Mesenchymal stem cell (in vitro differentiated cells and primary cell): ENCODE results near the gene ABTB2.

Experiments
- DNase-seq: peaks from one replicate; pipeline ENCODE4 v3.0.0-alpha.2; 2013
- H2AFZ ChIP-seq: one replicate; pipeline ENCODE4 v1.6.1; 2013; ENCODE audit warnings: low read depth, mild to moderate bottlenecking, control low read depth, inconsistent platforms, low read length, moderate library complexity
- H2AK5ac ChIP-seq: 2 replicates; pipeline ENCODE4 v1.6.1; 2013; ENCODE audit warnings: low read length, moderate library complexity, mild to moderate bottlenecking, inconsistent platforms; ENCODE audit not compliant: severe bottlenecking
- H2BK120ac ChIP-seq: one replicate; pipeline ENCODE4 v1.6.1; 2013; ENCODE audit warnings: low read depth, mild to moderate bottlenecking, inconsistent platforms, low read length, moderate library complexity
- H2BK12ac ChIP-seq, 2 experiments: one replicate each; pipeline ENCODE4 v1.6.1; 2013; ENCODE audit warnings: inconsistent platforms in 2 of 2, low read length in 2 of 2, mild to moderate bottlenecking in 2 of 2, moderate library complexity in 2 of 2, control low read depth in 1 of 2
- H2BK15ac ChIP-seq: one replicate; pipeline ENCODE4 v1.6.1; 2013; ENCODE audit warnings: mild to moderate bottlenecking, low read depth, inconsistent platforms; ENCODE audit not compliant: poor library complexity, severe bottlenecking
- H2BK5ac ChIP-seq: 2 replicates; pipeline ENCODE4 v1.6.1; 2013; ENCODE audit warnings: low read depth, mild to moderate bottlenecking, low read length, control low read depth, inconsistent platforms; ENCODE audit not compliant: poor library complexity, severe bottlenecking
- H3K14ac ChIP-seq, 2 experiments: one replicate each; pipeline ENCODE4 v1.6.1; 2013; ENCODE audit warnings: inconsistent platforms in 2 of 2, low read length in 2 of 2, control low read depth in 1 of 2, mild to moderate bottlenecking in 1 of 2, moderate library complexity in 1 of 2
- H3K18ac ChIP-seq, 2 experiments: one replicate each; pipeline ENCODE4 v1.6.1; 2013; ENCODE audit warnings: inconsistent platforms in 2 of 2, low read length in 2 of 2, control low read depth in 1 of 2, low read depth in 1 of 2, mild to moderate bottlenecking in 1 of 2
- H3K23ac ChIP-seq, 2 experiments: one replicate each; pipeline ENCODE4 v1.6.1; 2013; ENCODE audit warnings: inconsistent platforms in 2 of 2, low read length in 2 of 2, mild to moderate bottlenecking in 2 of 2, moderate library complexity in 2 of 2, control low read depth in 1 of 2
- H3K27ac ChIP-seq: 2 replicates; pipeline ENCODE4 v1.5.1; 2013; ENCODE audit warnings: mild to moderate bottlenecking, moderate library complexity, low read length, control low read depth, inconsistent platforms; ENCODE audit not compliant: poor library complexity, severe bottlenecking
- H3K27me3 ChIP-seq, 2 experiments: 2 replicates each; pipeline versions ENCODE4 v1.6.1 to v1.7.0; 2013; ENCODE audit warnings: low read length in 2 of 2, mild to moderate bottlenecking in 2 of 2, moderate library complexity in 2 of 2, control low read depth in 1 of 2, inconsistent platforms in 1 of 2; ENCODE audit not compliant: control insufficient read depth in 1 of 2, insufficient read depth in 1 of 2
- H3K36me3 ChIP-seq, 2 experiments: 2 replicates each; pipeline versions ENCODE4 v1.6.1 to v1.7.0; 2013; ENCODE audit warnings: low read length in 2 of 2, control low read depth in 1 of 2, inconsistent platforms in 1 of 2, low read depth in 1 of 2, mild to moderate bottlenecking in 1 of 2; ENCODE audit not compliant: insufficient read depth in 2 of 2, control insufficient read depth in 1 of 2
- H3K4ac ChIP-seq, 2 experiments: one replicate each; pipeline ENCODE4 v1.6.1; 2013; ENCODE audit warnings: inconsistent platforms in 2 of 2, low read length in 2 of 2, mild to moderate bottlenecking in 2 of 2, moderate library complexity in 2 of 2, control low read depth in 1 of 2, low read depth in 1 of 2
- H3K4me1 ChIP-seq: 2 replicates; pipeline ENCODE4 v1.6.1; 2013; ENCODE audit warnings: low read depth, low read length, control low read depth; ENCODE audit not compliant: control insufficient read depth, insufficient read depth
- H3K4me2 ChIP-seq: 2 replicates; pipeline ENCODE4 v1.6.1; 2013; ENCODE audit warnings: low read length, mild to moderate bottlenecking, inconsistent platforms; ENCODE audit not compliant: poor library complexity, severe bottlenecking
- H3K4me3 ChIP-seq, 2 experiments: 2 replicates each; pipeline versions ENCODE4 v1.5.1 to v1.7.0; 2013; ENCODE audit warnings: low read length in 2 of 2, mild to moderate bottlenecking in 2 of 2, control low read depth in 1 of 2, low read depth in 1 of 2; ENCODE audit not compliant: insufficient read depth in 1 of 2
- H3K79me1 ChIP-seq: replicated peaks from 2 replicates; pipeline ENCODE4 v1.6.1; 2013; ENCODE audit warnings: mild to moderate bottlenecking, control low read depth, low read length, inconsistent platforms; ENCODE audit not compliant: poor library complexity, severe bottlenecking
- H3K9ac ChIP-seq: 2 replicates; pipeline ENCODE4 v1.7.0; 2013; ENCODE audit warnings: mild to moderate bottlenecking, low read length, moderate library complexity
- H3K9me3 ChIP-seq: 2 replicates; pipeline ENCODE4 v1.7.0; 2013; ENCODE audit warnings: mild to moderate bottlenecking, low read length; ENCODE audit not compliant: control insufficient read depth
- H4K8ac ChIP-seq: one replicate; pipeline ENCODE4 v1.6.1; 2013; ENCODE audit warnings: inconsistent platforms, mild to moderate bottlenecking, low read length, moderate library complexity
- H4K91ac ChIP-seq: one replicate; pipeline ENCODE4 v1.6.1; 2013; ENCODE audit warnings: mild to moderate bottlenecking, low read length, inconsistent platforms
- WGBS: methylation state at CpG from one replicate; pipeline ENCODE4 v1.1.7; 2013; ENCODE audit warnings: mixed read lengths; 5-methylcytosine and 5-hydroxymethylcytosine counted together

ABTB2 gene

GRCh38 chr11:34182921-34183685 lies 174.7 kb downstream of the ABTB2 start:
- 90% methylated on average over 13 of the region's 13 CpGs for WGBS
- H3K9me3 ChIP-seq: no peaks in the 10 kb centered on the region
- no peak overlapping the region for H4K8ac ChIP-seq
- no peak for DNase-seq
- H3K14ac ChIP-seq: no peak overlapping the region
- no peak overlapping the region for H3K9ac ChIP-seq
- H2AK5ac ChIP-seq: no peak overlapping the region
- H3K36me3 ChIP-seq: peaks cover 0 to 22% of the 10 kb centered on the region in 2 experiments
- H3K4me3 ChIP-seq: no peak overlapping the region
- H2BK120ac ChIP-seq: no peak overlapping the region
- H3K4ac ChIP-seq: no peak overlapping the region
- H4K91ac ChIP-seq: no peak overlapping the region
- peaks cover 8% of the 10 kb centered on the region for H3K4me1 ChIP-seq
- peaks cover 50% of the 10 kb centered on the region for H3K79me1 ChIP-seq
- peaks cover 0 to 9% of the 10 kb centered on the region in 2 experiments for H3K27me3 ChIP-seq
- H2BK15ac ChIP-seq: no peak overlapping the region
- no peak overlapping the region for H2BK12ac ChIP-seq
- no peak overlapping the region for H3K18ac ChIP-seq
- H3K4me2 ChIP-seq: no peak overlapping the region
- no peak overlapping the region for H2BK5ac ChIP-seq
- H3K23ac ChIP-seq: no peak overlapping the region
- no peak overlapping the region for H3K27ac ChIP-seq
- H2AFZ ChIP-seq: no peak overlapping the region

- Histone ChIP-seq H3K14ac (no peak overlapping the region), H2BK12ac (no peak overlapping the region), H2BK5ac (no peak overlapping the region), H3K4me3 (no peak overlapping the region), H2AK5ac (no peak overlapping the region), H3K9ac (no peak overlapping the region), H2BK15ac (no peak overlapping the region), H3K27me3 (peaks cover 0 to 9% of the 10 kb centered on the region in 2 experiments), H3K79me1 (peaks cover 51% of the 10 kb centered on the region), H4K8ac (no peak overlapping the region), H3K4ac (no peak overlapping the region), H4K91ac (no peak overlapping the region), H3K4me1 (peaks cover 8% of the 10 kb centered on the region), H2BK120ac (no peak overlapping the region), H3K36me3 (peaks cover 0 to 22% of the 10 kb centered on the region in 2 experiments), H3K4me2 (no peak overlapping the region), H2AFZ (no peak overlapping the region), H3K23ac (no peak overlapping the region), H3K27ac (no peak overlapping the region), H3K18ac (no peak overlapping the region), H3K9me3 (no peaks in the 10 kb centered on the region)
- 91% methylated on average over 2 of the region's 2 CpGs for WGBS
- DNase-seq: no peak
These were observed 175.4 kb downstream of the ABTB2 start for GRCh38 chr11:34182425-34182824.

- Histone ChIP-seq H3K14ac (no peak overlapping the region), H3K4me3 (no peak overlapping the region), H3K4me1 (peaks cover 8% of the 10 kb centered on the region), H3K36me3 (peaks cover 0 to 20% of the 10 kb centered on the region in 2 experiments), H3K4me2 (no peak overlapping the region), H2BK120ac (no peak overlapping the region), H2BK12ac (no peak overlapping the region), H4K91ac (peak overlapping the region; percentile 20), H2BK15ac (no peak overlapping the region), H3K27me3 (peaks cover 0 to 9% of the 10 kb centered on the region in 2 experiments), H3K27ac (no peak overlapping the region), H3K23ac (no peak overlapping the region), H2AFZ (no peak overlapping the region), H2AK5ac (no peak overlapping the region), H2BK5ac (no peak overlapping the region), H4K8ac (peak overlapping the region; percentile 33), H3K79me1 (peaks cover 50% of the 10 kb centered on the region), H3K9me3 (no peaks in the 10 kb centered on the region), H3K9ac (no peak overlapping the region), H3K18ac (no peak overlapping the region), H3K4ac (no peak overlapping the region)
- no peak for DNase-seq
- WGBS: 93% methylated on average over 7 of the region's 8 CpGs
These were observed 175.9 kb downstream of the ABTB2 start for GRCh38 chr11:34181856-34182405.

GRCh38 chr11:34181251-34181650 lies 176.6 kb downstream of the ABTB2 start:
- DNase-seq: no peak
- H3K4me1 ChIP-seq: peaks cover 7% of the 10 kb centered on the region
- no peaks in the 10 kb centered on the region for H3K9me3 ChIP-seq
- H3K79me1 ChIP-seq: peaks cover 45% of the 10 kb centered on the region
- no peak overlapping the region for H2BK15ac ChIP-seq
- H4K91ac ChIP-seq: no peak overlapping the region
- H2BK120ac ChIP-seq: no peak overlapping the region
- H3K27ac ChIP-seq: no peak overlapping the region
- no peak overlapping the region for H2AK5ac ChIP-seq
- peaks cover 0 to 8% of the 10 kb centered on the region in 2 experiments for H3K27me3 ChIP-seq
- no peak overlapping the region for H3K4me3 ChIP-seq
- no peak overlapping the region for H2BK12ac ChIP-seq
- no peak overlapping the region for H3K18ac ChIP-seq
- H3K36me3 ChIP-seq: peaks cover 0 to 17% of the 10 kb centered on the region in 2 experiments
- no peak overlapping the region for H3K9ac ChIP-seq
- H3K4ac ChIP-seq: no peak overlapping the region
- WGBS: 67% methylated on average over 5 of the region's 5 CpGs
- H3K14ac ChIP-seq: no peak overlapping the region
- no peak overlapping the region for H3K23ac ChIP-seq
- no peak overlapping the region for H4K8ac ChIP-seq
- no peak overlapping the region for H2AFZ ChIP-seq
- no peak overlapping the region for H3K4me2 ChIP-seq
- H2BK5ac ChIP-seq: no peak overlapping the region
